ENCODE data around the gene FOCAD. TPM values are rescaled to one million over a fixed set of nuclear protein-coding genes. Genes with fewer than 3 reads are reported as not detected.

The FOCAD gene
- total RNA-seq, 1 donor from 2014 or later = 38.4 TPM

DNA sequence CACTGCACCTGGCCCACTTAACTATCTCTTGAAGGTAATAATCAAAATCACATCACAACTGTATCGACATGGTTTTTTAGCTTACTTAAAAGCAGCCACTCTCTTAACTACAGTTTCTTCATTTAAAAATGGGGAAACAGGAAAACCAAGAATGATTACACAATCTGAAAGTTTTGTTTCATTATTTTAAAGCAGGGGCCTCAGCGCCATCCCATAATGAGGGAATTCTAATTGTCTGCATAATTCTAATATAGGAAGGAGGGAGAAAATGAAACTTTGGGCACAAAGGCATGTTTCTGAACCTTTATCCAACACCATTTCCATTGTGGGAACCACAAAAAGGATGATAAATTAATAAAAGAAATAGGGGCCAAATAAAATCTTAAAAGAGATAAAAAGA lies 339.8 kb downstream of the FOCAD start:
- Mint-ChIP-seq H3K27ac (ENCODE audit: unreplicated experiment) (no peak overlapping the region), H3K36me3 (ENCODE audit: unreplicated experiment) (peaks cover 3% of the 10 kb centered on the region), H3K27me3 (ENCODE audit: unreplicated experiment) (no peaks in the 10 kb centered on the region), H3K4me3 (ENCODE audit: unreplicated experiment) (no peak overlapping the region), H3K9me3 (ENCODE audit: unreplicated experiment) (no peaks in the 10 kb centered on the region), H3K4me1 (ENCODE audit: unreplicated experiment) (peaks cover 23% of the 10 kb centered on the region)
- no peak for DNase-seq (ENCODE audit: extremely low spot score, unreplicated experiment)
- TF ChIP-seq, protein P1, sequence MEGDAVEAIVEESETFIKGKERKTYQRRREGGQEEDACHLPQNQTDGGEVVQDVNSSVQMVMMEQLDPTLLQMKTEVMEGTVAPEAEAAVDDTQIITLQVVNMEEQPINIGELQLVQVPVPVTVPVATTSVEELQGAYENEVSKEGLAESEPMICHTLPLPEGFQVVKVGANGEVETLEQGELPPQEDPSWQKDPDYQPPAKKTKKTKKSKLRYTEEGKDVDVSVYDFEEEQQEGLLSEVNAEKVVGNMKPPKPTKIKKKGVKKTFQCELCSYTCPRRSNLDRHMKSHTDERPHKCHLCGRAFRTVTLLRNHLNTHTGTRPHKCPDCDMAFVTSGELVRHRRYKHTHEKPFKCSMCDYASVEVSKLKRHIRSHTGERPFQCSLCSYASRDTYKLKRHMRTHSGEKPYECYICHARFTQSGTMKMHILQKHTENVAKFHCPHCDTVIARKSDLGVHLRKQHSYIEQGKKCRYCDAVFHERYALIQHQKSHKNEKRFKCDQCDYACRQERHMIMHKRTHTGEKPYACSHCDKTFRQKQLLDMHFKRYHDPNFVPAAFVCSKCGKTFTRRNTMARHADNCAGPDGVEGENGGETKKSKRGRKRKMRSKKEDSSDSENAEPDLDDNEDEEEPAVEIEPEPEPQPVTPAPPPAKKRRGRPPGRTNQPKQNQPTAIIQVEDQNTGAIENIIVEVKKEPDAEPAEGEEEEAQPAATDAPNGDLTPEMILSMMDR (IDR thresholded peaks at IDR 0.05) = no peak

DNA sequence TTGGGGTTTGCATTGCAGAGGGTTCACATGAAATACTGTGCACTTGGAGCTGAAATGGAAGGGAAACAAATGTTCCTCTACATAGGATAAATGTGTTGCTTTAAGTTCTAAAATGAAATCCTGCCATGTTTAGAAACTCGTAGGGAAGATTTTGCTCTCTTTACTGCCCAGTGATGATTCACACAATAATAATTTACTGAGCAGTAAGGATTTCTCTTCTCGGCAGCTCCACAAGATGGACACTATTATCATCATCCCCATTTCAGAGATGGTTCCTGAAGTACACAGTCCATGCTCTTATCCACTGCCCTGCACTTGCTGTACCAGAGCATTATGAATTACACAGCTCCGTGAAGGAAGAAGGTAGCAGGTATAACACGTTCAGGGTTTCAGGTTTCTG lies 343.2 kb downstream of the FOCAD start:
- Mint-ChIP-seq H3K27me3 (ENCODE audit: unreplicated experiment) (no peaks in the 10 kb centered on the region), H3K4me3 (ENCODE audit: unreplicated experiment) (no peak overlapping the region), H3K27ac (ENCODE audit: unreplicated experiment) (peak overlapping the region; percentile 57), H3K36me3 (ENCODE audit: unreplicated experiment) (no peaks in the 10 kb centered on the region), H3K4me1 (ENCODE audit: unreplicated experiment) (peaks cover 20% of the 10 kb centered on the region), H3K9me3 (ENCODE audit: unreplicated experiment) (no peaks in the 10 kb centered on the region)
- TF ChIP-seq, protein P1 (IDR thresholded peaks at IDR 0.05) = no peak
- DNase-seq (ENCODE audit: extremely low spot score, unreplicated experiment) = no peak

DNA sequence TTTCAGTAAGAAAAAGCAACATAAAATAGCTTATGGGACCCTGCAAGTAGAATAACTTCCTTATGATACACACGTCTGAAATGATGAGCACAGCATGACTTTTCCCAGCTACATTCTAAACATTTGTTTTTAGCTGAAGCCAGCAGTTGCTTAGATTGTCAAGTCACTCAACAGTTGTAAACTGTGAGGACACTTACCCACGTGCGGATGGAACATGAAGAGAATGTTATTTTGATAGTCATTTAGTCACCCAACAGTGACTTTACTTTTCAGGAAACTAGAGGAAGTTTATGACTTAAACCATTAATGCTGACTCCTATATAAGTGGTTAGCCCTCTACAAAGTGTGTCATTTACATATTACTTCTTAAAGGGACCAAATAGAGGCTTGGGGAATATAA lies 344.4 kb downstream of the FOCAD start:
- Mint-ChIP-seq H3K4me3 (ENCODE audit: unreplicated experiment) (no peak overlapping the region), H3K27me3 (ENCODE audit: unreplicated experiment) (no peaks in the 10 kb centered on the region), H3K4me1 (ENCODE audit: unreplicated experiment) (peaks cover 22% of the 10 kb centered on the region), H3K9me3 (ENCODE audit: unreplicated experiment) (no peaks in the 10 kb centered on the region), H3K36me3 (ENCODE audit: unreplicated experiment) (no peaks in the 10 kb centered on the region), H3K27ac (ENCODE audit: unreplicated experiment) (peak overlapping the region; percentile 20)
- no peak for DNase-seq (ENCODE audit: extremely low spot score, unreplicated experiment)
- TF ChIP-seq, protein P1 (IDR thresholded peaks at IDR 0.05) = no peak

DNA sequence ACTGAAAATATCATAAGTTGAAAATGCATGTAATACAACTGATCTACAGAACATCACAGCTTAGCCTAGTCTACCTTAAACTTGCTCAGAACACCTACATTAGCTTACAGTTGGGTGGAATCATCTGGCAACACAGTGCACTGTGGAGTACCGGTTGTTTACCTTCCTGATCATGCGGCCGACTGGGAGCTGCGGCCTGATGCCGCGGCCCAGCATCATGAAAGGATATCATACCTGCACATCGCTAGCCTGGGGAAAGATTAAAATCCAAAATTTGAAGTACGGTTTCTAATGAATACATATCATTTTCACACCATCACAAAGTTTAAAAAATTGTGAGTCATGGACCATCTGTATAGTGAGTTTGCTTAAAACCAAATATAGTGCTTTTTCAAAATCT lies 345.6 kb downstream of the FOCAD start:
- Mint-ChIP-seq H3K4me3 (ENCODE audit: unreplicated experiment) (no peak overlapping the region), H3K27me3 (ENCODE audit: unreplicated experiment) (no peaks in the 10 kb centered on the region), H3K9me3 (ENCODE audit: unreplicated experiment) (no peaks in the 10 kb centered on the region), H3K4me1 (ENCODE audit: unreplicated experiment) (peaks cover 22% of the 10 kb centered on the region), H3K27ac (ENCODE audit: unreplicated experiment) (no peak overlapping the region), H3K36me3 (ENCODE audit: unreplicated experiment) (peaks cover 2% of the 10 kb centered on the region)
- TF ChIP-seq, protein P1 (IDR thresholded peaks at IDR 0.05) = no peak
- no peak for DNase-seq (ENCODE audit: extremely low spot score, unreplicated experiment)

DNA sequence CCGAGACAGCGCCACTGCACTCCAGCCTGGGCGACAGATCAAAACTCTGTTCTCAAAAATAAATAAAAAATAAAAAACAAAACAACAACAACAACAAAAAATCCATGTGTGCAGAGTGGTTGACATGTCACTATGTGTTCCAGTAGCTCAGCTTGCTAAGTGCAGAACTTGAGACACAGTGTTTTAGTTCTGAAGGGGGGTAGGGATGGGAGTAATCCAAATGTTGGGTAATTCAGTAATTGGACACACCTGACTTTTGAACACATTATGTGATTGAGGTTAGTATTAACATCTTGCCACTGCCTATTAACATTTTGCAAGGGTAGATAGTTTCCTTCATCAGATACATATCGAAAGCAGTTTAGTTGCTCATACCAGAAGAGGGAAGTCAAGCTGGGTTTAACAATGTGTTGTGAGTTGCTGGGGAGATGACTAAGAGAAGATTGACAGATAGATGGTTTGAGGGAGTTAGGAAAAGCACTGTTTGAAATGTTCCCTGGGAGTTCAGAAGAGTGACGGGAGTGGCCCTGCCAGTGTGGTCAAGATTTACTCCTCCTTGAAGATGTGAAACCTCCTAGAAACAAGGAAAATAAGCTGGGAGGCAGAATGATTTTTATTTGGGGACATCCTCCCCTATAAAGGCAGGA lies 346.5 kb downstream of the FOCAD start:
- no peak for DNase-seq (ENCODE audit: extremely low spot score, unreplicated experiment)

More for the DNA sequence above, 346.5 kb downstream of the FOCAD start:
- Mint-ChIP-seq H3K9me3 (ENCODE audit: unreplicated experiment) (no peaks in the 10 kb centered on the region), H3K4me3 (ENCODE audit: unreplicated experiment) (no peak overlapping the region), H3K27me3 (ENCODE audit: unreplicated experiment) (no peaks in the 10 kb centered on the region), H3K36me3 (ENCODE audit: unreplicated experiment) (peaks cover 2% of the 10 kb centered on the region), H3K27ac (ENCODE audit: unreplicated experiment) (no peak overlapping the region), H3K4me1 (ENCODE audit: unreplicated experiment) (peaks cover 22% of the 10 kb centered on the region)
- TF ChIP-seq, protein P1 (IDR thresholded peaks at IDR 0.05) = no peak

Measured in osteocyte (in vitro differentiated cells).